KOPT-K1 (cell line): ENCODE measurements around the gene CHCT1.
"Not testable (repeated sequence)": the region's sequence is repeated elsewhere in the genome, so short reads cannot be mapped to it uniquely, and the experiment has no call there.

Source experiments
- H3K27ac ChIP-seq: fragments of 200-600 bp; sonication (generic); 2 replicates; pipeline ENCODE4 v1.5.1; 2016; ENCODE audit warnings: antibody characterized with exemption, mild to moderate bottlenecking, low read depth, low read length; ENCODE audit not compliant: poor library complexity, severe bottlenecking
- H3K36me3 ChIP-seq: fragments of 200-600 bp; sonication (generic); 2 replicates; pipeline ENCODE4 v1.5.1; 2017; ENCODE audit warnings: antibody characterized with exemption, mild to moderate bottlenecking, low read length, moderate library complexity; ENCODE audit not compliant: insufficient read depth
- H3K9me3 ChIP-seq: fragments of 200-600 bp; sonication (generic); 2 replicates; pipeline ENCODE4 v1.5.1; 2017; ENCODE audit warnings: antibody characterized with exemption, low read length, mild to moderate bottlenecking; ENCODE audit not compliant: insufficient read depth, poor library complexity, severe bottlenecking

CHCT1 gene

DNA sequence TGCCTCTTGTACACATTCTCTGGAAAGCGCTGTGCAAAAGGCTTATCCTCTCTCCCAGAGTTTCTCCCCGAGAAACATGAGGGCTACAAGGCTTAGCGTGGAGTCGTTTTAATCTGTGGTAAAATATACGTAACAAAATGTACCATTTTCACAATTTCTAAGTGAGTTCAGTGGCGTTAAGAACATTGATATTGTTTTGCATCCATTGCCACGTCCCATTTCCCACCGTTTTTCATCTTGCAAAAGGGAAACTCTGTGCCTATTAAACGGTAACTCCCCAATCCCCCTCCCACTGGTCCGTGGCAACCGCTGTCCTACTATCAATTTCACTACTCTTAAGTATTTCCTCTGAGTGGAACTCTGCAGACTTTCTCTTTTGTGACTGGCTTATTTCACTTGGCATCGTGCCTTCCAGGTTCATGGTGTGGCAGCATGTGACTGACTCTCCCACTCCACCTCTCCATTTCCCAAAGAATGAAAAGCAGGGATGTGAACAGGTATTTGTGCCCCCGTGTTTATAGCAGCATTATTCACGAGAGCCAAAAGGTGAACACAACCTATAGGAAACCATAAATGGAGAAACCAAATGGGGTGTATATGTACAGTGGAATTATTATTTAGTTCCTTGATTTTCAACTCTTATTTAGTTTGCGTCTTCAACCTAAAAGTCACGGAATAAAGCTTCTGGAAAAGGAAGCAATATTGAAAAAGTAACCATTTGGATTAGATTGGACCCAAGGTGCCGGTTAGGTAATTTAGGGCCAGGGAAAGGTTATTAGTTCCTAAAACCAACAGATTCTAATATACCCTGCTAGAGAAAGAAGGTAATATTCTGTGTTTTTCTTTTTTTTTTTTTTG, 29.2 kb upstream of the CHCT1 start:
- no peaks in the 10 kb centered on the region for H3K36me3 ChIP-seq
- peak overlapping the region; percentile 99 for H3K27ac ChIP-seq
- no peaks in the 10 kb centered on the region for H3K9me3 ChIP-seq

DNA sequence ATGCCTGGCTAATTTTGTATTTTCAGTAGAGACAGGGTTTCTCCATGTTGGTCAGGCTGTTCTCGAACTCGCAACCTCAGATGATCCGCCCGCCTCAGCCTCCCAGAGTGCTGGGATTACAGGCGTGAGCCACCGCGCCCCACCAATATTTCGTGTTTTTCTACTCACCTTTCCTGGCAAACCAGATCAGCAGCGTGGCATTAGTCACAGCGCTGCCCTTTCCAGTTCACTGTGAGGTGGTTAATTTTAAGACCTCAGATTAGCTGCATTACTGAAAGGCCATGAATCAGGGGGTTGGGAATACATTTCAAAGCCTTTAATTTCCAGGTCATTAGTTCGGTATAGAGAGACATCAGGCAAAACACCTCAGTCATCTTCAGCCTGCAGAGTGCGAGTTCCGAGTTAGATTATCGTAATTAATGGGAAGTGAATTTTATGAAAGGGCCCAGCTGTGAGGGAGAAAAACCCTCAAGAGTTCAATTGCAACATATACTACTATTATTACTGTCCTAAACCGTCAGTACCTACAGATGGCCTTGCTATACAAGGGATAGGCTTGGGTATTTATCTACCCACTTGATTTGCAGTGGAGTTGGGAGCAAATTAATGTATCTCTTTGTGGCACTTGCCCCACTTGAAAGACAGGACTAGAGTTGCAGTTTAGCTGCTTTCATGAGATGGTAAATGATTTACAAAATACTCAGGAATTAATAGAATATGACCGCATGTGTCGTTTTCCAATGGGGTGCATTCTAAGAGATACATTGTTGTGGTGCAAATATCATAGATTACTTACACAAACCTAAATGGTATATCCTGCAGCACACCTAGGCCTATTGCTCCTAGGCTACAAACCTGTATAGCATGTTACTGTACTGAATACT, 28.2 kb upstream of the CHCT1 start:
- H3K27ac ChIP-seq: peak overlapping the region; percentile 3
- H3K36me3 ChIP-seq: no peaks in the 10 kb centered on the region
- no peaks in the 10 kb centered on the region for H3K9me3 ChIP-seq

DNA sequence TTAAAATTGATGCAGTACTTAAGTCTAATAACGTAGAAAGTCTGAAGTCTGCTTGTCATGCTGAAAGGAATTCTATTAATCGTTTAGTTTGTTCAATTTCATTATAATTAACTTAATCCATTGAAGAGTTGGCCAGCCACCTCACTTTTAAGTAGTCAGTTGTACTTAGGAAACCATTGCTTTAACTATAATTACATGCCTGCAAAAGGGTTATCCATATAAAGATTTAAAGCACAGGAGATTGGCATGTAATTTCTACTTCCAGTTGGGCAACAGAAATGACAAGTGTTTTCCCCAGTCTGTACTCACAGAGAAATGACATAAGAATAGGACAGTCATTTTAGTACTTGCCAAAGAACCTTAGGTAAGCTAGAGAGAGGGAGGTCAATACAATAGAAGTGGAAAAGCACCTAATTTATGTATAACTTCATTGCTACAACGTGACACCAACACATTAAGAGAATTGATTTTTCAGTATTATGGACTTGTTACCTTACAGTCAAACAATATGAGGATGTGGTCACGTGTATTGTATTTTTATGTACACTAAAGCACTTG, 26.7 kb upstream of the CHCT1 start:
- Histone ChIP-seq H3K9me3 (no peaks in the 10 kb centered on the region), H3K36me3 (no peaks in the 10 kb centered on the region), H3K27ac (no peak overlapping the region)

DNA sequence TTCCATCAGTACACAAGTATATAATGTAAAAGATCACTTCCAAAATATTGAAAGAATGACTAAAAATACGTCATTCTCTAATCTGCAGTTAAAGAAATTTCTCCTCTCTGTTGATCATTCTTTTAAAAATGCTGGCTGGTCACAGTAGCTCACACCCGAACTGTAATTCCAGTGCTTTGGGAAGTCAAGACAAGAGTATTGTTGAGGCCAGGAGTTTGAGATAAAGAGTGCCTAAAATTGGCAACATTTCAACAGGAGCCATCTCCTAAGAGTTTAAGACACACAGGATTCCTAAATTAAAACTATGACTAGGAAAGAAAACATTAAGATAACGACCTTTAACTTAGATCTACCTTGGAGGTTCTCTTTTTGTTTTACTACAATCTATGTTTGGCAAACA, 25.9 kb upstream of the CHCT1 start:
- no peaks in the 10 kb centered on the region for H3K36me3 ChIP-seq
- H3K27ac ChIP-seq: no peak overlapping the region
- no peaks in the 10 kb centered on the region for H3K9me3 ChIP-seq

DNA sequence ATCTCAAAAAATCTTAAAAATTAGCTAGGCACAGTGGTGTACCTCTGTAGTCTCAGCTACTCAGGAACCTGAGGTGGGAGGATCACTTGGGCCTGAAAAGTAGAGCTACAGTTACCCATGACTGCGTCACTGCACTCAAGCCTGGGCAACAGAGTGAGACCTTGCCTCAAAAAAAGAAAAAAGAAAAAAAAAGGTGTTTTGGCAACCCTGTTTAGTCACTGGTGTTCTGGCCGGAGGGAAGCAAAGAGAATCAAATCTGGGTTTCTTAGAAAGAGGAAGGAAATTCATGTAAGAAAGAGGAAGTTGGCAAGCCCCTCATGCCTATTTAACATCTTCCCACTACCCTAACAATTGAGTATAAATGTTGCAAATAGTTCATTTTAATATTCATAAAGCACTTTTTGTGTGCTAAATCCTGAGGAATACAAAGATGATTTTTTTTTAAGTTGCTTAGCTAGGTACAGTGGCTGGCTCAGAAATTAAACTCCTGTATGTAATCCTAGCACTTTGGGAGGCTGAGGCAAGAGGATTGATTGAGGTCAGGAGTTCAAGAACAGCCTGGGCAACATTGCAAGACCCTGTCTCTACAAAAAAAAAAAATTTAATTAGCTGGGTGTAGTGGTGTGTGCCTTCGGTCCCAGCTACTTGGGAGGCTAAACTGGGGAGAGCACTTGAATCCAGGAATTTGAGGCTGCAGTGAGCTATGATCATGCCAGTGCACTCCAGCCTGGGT, 23.9 kb upstream of the CHCT1 start:
- Histone ChIP-seq H3K27ac (peak overlapping the region; percentile 43), H3K9me3 (no peaks in the 10 kb centered on the region), H3K36me3 (no peaks in the 10 kb centered on the region)

DNA sequence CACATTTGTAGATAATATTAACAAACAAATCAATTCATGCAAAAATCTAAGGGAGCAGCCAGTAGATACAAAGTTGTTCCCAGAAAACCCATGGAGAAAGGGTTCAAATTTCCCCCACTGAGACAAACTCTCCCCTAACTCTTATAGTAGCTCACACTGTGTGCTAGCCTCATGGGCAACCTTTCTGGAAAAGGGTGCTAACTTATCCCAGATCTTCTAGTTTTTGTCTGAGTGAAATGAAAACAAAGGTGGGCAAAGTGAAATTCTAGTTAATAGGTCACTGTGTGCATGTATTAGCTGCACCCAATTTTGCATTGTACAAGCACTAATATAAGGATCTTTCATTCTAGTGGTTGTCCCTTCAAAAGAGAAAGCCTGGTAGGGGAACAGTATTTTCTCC, 20.5 kb upstream of the CHCT1 start:
- Histone ChIP-seq H3K36me3 (no peaks in the 10 kb centered on the region), H3K27ac (no peak overlapping the region), H3K9me3 (no peaks in the 10 kb centered on the region)

DNA sequence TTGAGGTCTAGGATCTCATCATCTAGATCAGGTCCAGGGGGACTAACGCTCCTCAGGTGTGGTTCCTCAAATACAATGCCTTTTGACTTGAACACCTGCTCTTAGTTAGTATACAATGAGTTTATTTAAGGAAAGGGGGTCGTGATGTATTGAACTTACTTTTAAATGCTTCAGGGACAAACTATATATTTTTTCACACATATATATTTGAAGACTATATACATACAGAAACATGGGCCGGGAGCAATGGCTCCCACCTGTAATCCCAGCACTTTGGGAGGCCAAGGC, 18.8 kb upstream of the CHCT1 start:
- no peaks in the 10 kb centered on the region for H3K9me3 ChIP-seq
- no peak overlapping the region for H3K27ac ChIP-seq
- no peaks in the 10 kb centered on the region for H3K36me3 ChIP-seq

DNA sequence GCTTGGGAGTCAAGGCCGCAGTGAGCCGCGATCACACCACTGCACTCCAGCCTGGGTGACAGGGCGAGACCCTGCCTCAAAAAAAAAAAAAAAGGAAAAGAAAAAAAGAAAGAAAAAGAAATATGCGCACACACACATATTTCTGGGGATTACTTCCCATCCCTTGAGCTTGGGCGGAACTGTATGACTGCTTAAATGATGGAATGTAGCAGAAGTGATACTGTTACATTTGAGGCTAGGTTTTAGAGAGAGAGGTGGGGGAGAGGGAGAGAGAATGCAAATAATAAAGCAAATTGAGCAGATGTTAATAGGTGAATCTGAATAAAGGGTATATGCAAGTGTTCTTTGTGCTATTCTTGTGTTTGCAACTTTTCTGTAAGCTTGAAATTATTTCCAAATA, 18.3 kb upstream of the CHCT1 start:
- Histone ChIP-seq H3K27ac (no peak overlapping the region), H3K9me3 (no peaks in the 10 kb centered on the region), H3K36me3 (no peaks in the 10 kb centered on the region)

DNA sequence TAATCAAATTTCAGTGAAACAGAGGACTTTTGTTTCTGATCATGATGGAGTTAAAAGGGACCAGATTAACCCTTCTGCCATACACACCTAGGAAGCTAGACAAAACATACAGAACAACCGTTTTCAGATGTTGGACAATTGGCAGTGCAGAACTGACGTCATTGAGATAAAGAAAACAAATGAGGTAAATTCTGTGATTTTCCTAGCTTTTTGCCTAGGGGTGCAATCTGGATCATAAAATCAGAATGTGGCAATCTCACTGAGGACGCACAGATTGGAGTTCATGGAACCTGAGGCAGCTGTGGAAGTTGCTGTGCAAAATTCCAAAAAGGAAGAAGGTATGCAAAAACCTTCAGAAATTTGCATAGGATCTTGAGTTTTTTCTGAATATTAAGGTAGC, 15.4 kb upstream of the CHCT1 start:
- Histone ChIP-seq H3K36me3 (no peaks in the 10 kb centered on the region), H3K9me3 (peaks cover 8% of the 10 kb centered on the region), H3K27ac (no peak overlapping the region)

DNA sequence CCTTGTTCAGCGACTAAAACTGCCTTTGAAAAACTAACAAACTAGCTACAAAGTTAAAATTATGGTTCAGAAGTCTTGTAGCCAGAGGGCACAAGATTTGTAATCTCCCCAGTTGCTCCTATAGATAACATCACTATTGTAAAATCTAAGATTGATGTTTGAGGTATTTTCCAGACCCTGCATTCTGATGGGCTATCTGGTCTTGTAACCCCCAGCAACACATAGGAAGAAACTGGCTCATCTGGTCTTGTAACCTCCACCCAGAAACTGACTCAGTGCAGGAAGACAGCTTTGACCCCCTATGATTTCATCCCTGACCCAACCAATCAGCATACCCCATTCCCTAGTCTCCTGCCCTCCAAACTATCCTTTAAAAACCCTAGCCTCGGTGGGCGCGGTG, 12.3 kb upstream of the CHCT1 start:
- peaks cover 8% of the 10 kb centered on the region for H3K9me3 ChIP-seq
- no peak overlapping the region for H3K27ac ChIP-seq
- H3K36me3 ChIP-seq: no peaks in the 10 kb centered on the region

DNA sequence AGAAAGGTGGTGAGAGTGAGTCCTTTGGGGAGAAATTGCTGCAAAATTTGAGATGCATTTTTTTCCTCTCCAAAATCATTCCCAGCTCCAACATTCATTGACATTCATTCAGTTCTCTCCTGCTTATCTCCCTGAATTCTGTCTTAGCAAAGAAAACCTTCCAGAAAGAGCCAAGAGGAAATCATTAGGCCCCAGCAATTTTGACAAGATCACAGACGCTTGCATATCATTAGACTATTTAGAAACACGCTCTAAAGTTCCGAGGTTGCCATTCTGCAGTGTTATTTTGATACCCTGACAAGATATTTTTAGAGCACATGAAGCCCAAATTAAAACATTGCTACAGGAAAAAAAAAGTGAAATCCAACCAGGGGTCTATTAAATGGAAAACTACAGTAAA, 9.6 kb upstream of the CHCT1 start:
- Histone ChIP-seq H3K36me3 (no peaks in the 10 kb centered on the region), H3K27ac (no peak overlapping the region), H3K9me3 (peaks cover 8% of the 10 kb centered on the region)

DNA sequence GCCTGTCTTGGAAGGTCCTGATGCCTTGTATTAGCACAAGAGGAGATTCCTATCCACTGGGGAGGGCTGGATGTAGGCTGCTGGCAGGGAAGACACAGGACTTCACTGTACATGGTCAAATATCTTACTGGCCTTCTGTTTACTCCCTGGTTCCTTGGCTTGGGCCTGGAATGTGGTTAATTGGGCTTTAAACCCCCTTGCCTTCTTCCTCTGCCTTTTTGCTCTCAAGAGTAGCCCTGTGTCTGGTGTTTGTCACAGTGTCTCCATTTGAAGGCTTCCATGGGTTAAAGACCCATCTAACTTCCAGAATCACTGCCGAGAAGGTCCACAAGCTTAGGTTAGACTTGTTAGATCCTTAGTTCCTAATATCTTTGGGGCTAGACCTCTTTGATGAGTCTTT, 7.1 kb upstream of the CHCT1 start:
- Histone ChIP-seq H3K9me3 (peaks cover 1% of the 10 kb centered on the region), H3K36me3 (no peaks in the 10 kb centered on the region), H3K27ac (no peak overlapping the region)

DNA sequence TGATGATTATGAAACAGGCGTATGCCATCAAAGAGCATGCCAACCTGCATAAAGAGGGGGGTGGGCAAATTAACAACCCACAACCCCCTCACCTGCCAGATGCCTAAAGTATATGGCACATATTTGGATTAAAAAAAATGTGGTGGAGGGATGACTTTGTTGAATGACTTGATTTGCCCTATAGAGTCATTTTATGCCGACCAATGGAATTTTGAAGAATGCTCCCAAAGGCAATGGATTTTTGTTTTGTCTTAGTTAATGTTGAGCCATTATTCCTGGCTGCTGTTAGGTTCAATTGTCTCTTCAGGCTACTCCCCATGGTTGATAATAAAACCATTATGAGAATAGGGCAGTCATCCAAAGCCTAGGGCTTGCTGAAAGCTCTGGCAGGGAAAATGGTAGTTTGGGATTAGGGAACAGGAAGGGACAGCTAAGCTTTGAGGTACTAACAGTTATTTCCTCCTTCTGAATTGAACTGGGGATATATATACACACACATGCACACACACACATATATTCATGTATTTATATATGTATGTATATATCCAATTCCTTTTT, 5.8 kb upstream of the CHCT1 start:
- no peaks in the 10 kb centered on the region for H3K36me3 ChIP-seq
- H3K27ac ChIP-seq: no peak overlapping the region
- H3K9me3 ChIP-seq: no peaks in the 10 kb centered on the region

DNA sequence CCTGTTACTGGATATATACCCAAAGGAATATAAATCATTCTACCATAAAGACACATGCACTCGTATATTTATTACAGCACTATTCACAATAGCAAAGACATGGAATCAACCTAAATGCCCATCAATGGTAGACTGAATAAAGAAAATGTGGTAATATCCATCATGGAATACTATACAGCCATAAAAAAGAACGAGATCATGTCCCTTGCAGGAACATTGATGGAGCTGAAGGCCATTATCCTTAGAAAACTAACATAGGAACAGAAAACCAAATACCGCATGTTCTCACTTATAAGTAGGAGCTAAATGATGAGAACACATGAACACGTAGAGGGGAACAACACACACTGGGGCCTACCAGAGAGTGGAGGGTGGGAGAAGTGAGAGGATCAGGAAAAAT, 3.3 kb upstream of the CHCT1 start:
- not testable (repeated sequence) for H3K36me3 ChIP-seq, H3K9me3 ChIP-seq, H3K27ac ChIP-seq

DNA sequence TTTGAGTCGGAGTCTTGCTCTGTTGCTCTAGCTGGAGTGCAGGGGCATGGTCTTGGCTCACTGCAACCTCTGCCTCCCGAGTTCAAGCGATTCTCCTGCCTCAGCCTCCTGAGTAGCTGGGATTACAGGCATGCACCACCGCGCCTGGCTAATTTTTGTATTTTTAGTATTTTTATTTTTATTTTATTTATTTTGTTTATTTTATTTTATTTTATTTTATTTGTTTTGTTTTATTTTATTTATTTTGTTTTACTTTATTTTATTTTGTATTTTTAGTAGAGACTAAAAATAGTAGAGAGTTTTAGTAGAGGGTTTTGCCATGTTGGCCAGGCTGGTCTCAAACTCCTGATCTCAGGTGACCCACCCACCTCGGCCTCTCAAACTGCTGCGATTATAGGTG, 2.4 kb upstream of the CHCT1 start:
- H3K36me3 ChIP-seq, H3K9me3 ChIP-seq, H3K27ac ChIP-seq: not testable (repeated sequence)
